ENCODE results near the gene CCDC88A. TPM values are rescaled to one million over a fixed set of nuclear protein-coding genes. Genes with fewer than 3 reads are reported as not detected.
A peak's percentile ranks its signal among the peaks of the same experiment; 100 is the strongest.
"Not testable (repeated sequence)": the region's sequence is repeated elsewhere in the genome, so short reads cannot be mapped to it uniquely, and the experiment has no call there.

Gene CCDC88A
- total and polyA plus RNA-seq, 8 donors: 73.4 to 107 (median 101) TPM

- peaks cover 0 to 14% of the 10 kb centered on the region in 2 donors for H3K4me1 ChIP-seq
- H3K27me3 ChIP-seq; H3K36me3 ChIP-seq; intact Hi-C loops (cut with DNase I); H3K9me3 ChIP-seq; H3K4me3 ChIP-seq; H3K27ac ChIP-seq; ATAC-seq; DNase-seq: not testable (repeated sequence)
Measured at GRCh38 chr2:55279214-55279835, 140.3 kb downstream of the CCDC88A start.

DNA sequence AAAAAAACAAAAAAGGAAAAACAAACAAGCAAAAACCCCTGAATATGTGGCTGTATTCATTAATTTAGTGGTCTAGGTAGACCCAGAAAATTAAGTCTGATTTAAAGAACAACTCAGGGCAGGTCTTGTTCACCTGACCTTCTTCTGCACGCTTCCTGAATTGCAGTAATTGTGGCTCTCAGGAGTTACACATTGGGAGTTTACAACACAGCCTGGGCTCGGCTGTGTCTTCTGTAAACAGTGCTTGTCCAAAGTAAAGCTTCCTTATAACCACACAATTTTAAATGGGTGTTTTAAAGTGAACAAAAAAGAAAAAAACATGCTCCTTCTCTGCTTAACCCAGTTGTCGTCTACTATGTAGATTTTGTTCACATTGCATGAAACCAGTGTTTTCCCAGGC is 142.3 kb downstream of the CCDC88A start:
- no peak overlapping the region for H3K4me3 ChIP-seq
- H3K27ac ChIP-seq: no peak overlapping the region
- intact Hi-C loops (cut with DNase I): no loop called here
- H3K27me3 ChIP-seq: no peaks in the 10 kb centered on the region
- H3K9me3 ChIP-seq: no peaks in the 10 kb centered on the region
- DNase-seq (no peak), ATAC-seq (no peak)
- peaks cover 0 to 4% of the 10 kb centered on the region in 2 donors for H3K4me1 ChIP-seq
- TF ChIP-seq CTCF (IDR thresholded peaks at IDR 0.05): no peak
- no peaks in the 10 kb centered on the region for H3K36me3 ChIP-seq

GRCh38 chr2:55274346-55274745 is 145.3 kb downstream of the CCDC88A start:
- DNase-seq; H3K27ac ChIP-seq; H3K4me1 ChIP-seq; H3K36me3 ChIP-seq; H3K9me3 ChIP-seq; intact Hi-C loops (cut with DNase I); H3K4me3 ChIP-seq; H3K27me3 ChIP-seq; ATAC-seq: not testable (repeated sequence)

- Histone ChIP-seq H3K4me1 (peaks cover 0 to 17% of the 10 kb centered on the region in 2 donors), H3K27me3 (no peaks in the 10 kb centered on the region), H3K4me3 (peak overlapping the region; percentile 73 to 83), H3K27ac (peak overlapping the region; percentile 84 to 90), H3K36me3 (peaks cover 0 to 22% of the 10 kb centered on the region in 2 donors), H3K9me3 (no peaks in the 10 kb centered on the region)
- intact Hi-C loops (cut with DNase I): no loop called here
- peak; percentile 21 for ATAC-seq
- no peak for DNase-seq
- TF ChIP-seq CTCF (IDR thresholded peaks at IDR 0.05): no peak
Measured at GRCh38 chr2:55269645-55269990, 150.0 kb downstream of the CCDC88A start.

GRCh38 chr2:55268907-55269644 is 150.6 kb downstream of the CCDC88A start, which contains the start of gene MTIF2:
Gene MTIF2, minus strand, starts transcription at chr2:55269231. Its CDS starts 5,373 bp downstream, at chr2:55263858.
- peak in 1 of 2 donors; percentile 14 for TF ChIP-seq CTCF (IDR thresholded peaks at IDR 0.05)
- intact Hi-C loops (cut with DNase I): no loop called here
- ATAC-seq: peak; percentile 99
- Histone ChIP-seq H3K4me1 (peaks cover 0 to 17% of the 10 kb centered on the region in 2 donors), H3K27ac (peak within 1 kb of the TSS; percentile 84 to 90), H3K36me3 (peaks cover 0 to 28% of the 10 kb centered on the region in 2 donors), H3K9me3 (no peaks in the 10 kb centered on the region), H3K27me3 (no peaks in the 10 kb centered on the region), H3K4me3 (peak within 1 kb of the TSS; percentile 73 to 83)
- DNase-seq: peak; percentile 89 to 98 (median 96)

- no peaks in the 10 kb centered on the region for H3K27me3 ChIP-seq
- H3K4me3 ChIP-seq: peak overlapping the region; percentile 73 to 83
- no peak for TF ChIP-seq CTCF (IDR thresholded peaks at IDR 0.05)
- peak overlapping the region; percentile 84 to 90 for H3K27ac ChIP-seq
- no peak for DNase-seq
- H3K36me3 ChIP-seq: peaks cover 0 to 35% of the 10 kb centered on the region in 2 donors
- peak; percentile 24 for ATAC-seq
- intact Hi-C loops (cut with DNase I): no loop called here
- H3K9me3 ChIP-seq: no peaks in the 10 kb centered on the region
- H3K4me1 ChIP-seq: peaks cover 0 to 17% of the 10 kb centered on the region in 2 donors
Measured at GRCh38 chr2:55268288-55268906, 151.3 kb downstream of the CCDC88A start.

DNA sequence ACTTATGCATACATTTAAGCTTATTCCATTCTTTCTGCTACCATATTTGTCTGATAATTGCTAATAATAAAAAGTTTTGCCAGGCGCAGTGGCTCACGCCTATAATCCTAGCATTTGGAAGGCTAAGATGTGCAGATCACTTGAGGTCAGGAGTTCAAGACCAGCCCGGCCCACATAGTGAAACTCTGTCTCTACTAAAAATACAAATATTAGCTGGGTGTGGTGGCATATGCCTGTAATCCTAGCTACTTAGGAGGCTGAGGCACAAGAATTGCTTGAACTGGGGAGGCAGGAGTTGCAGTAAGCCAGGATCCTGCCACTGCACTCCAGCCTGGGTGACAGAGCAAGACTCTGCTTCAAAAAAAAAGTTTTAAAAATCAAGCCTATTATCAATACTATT is 160.1 kb downstream of the CCDC88A start:
- H3K4me3 ChIP-seq, ATAC-seq: not testable (repeated sequence)
- H3K36me3 ChIP-seq: peaks cover 0 to 90% of the 10 kb centered on the region in 2 donors

More for the DNA sequence above, 160.1 kb downstream of the CCDC88A start:
- H3K9me3 ChIP-seq; H3K27me3 ChIP-seq; H3K4me1 ChIP-seq; H3K27ac ChIP-seq; DNase-seq; intact Hi-C loops (cut with DNase I): not testable (repeated sequence)
